Right atrium auricular region (tissue), 2 donors: ENCODE data around the gene KDM4B. TPM values are rescaled to one million over a fixed set of nuclear protein-coding genes. Genes with fewer than 3 reads are reported as not detected.

Experiments used
- DNase-seq: peaks from one replicate; pipeline ENCODE4 v3.0.0-alpha.2; 2019; ENCODE audit warnings: low spot score
- H3K27ac ChIP-seq, 2 donors: fragments of 200-600 bp; sonication (generic); 1 replicate in 1 of 2; 2 replicates in 1 of 2; pipeline ENCODE4 v1.5.1; 2016 to 2019
- H3K27me3 ChIP-seq, 2 donors: fragments of 200-600 bp; sonication (generic); one replicate each; pipeline versions ENCODE4 v1.5.1 to v1.6.0; 2017 to 2019
- H3K36me3 ChIP-seq: fragments of 200-600 bp; sonication (generic); one replicate; pipeline ENCODE4 v1.5.1; 2016
- H3K4me1 ChIP-seq, 2 donors: fragments of 200-600 bp; sonication (generic); one replicate each; pipeline versions ENCODE4 v1.5.1 to v1.6.0; 2017 to 2019
- H3K4me3 ChIP-seq, 2 donors: fragments of 200-600 bp; sonication (generic); 1 replicate in 1 of 2; 2 replicates in 1 of 2; pipeline ENCODE4 v1.5.1; 2017 to 2019; ENCODE audit warnings: mild to moderate bottlenecking in 1 of 2, moderate library complexity in 1 of 2
- H3K9me3 ChIP-seq, 2 donors: fragments of 200-600 bp; sonication (generic); one replicate each; pipeline ENCODE4 v1.5.1; 2019
- CTCF ChIP-seq, 2 donors: fragments of 200-600 bp; sonication (generic); IDR thresholded peaks; one replicate each; pipeline ENCODE4 v1.5.1; 2019; ENCODE audit warnings: antibody characterized with exemption in 2 of 2
- total RNA-seq, 2 donors: library from RNA; depleted of rRNA; stranded (reverse); fragments of >200 nt; gene quantifications; one replicate each; pipeline ENCODE4 v1.1.0, GENCODE V29; 2016

KDM4B gene
- total RNA-seq, 2 donors from 2014 or later: 17.6 to 26.0 TPM

DNA sequence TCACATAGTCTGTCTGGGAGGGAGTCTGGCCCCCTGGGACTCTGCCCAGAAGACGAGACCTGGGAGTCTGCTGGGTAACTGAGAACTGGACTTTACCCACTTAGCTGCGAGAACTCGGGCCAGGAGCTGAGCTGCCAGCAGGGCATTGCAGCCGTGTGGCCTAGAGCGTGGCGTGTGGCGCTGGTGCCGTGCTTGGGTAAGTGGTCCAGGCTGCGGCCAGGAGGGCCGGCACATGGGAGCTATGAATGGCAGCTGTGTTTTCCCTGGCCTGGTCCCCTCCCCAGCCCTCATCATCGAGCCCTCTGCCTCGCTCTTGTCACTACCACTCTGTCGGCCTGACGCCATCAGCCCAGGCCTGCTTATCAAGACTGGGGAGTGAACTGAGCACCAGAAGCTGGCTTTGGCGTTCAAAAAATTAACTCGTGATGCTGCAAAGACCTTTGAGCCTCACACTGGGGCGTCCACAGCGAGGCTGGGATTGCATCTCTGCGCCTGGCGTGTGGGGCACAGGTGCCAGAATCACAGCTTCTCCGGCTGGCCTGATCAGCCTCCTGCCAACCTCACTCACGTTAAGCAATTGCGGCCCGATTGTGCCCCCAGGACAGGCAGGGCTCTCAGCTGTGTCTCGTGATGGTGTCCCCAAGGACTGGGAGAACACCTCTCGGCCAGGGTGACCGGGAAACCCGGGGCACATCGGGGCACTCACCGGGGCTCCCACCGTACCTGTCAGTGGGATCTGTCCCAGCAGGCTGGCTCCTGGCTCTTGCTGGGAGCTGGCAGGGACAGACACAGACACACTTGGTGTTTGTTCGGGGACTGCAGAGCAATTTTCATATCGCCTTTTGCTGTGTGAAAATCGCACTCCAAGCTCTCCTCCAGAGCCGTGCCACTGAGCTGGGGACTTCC lies 85.9 kb downstream of the KDM4B start:
- Histone ChIP-seq H3K27ac (peak overlapping the region; percentile 74 to 77), H3K4me1 (peaks cover 0 to 62% of the 10 kb centered on the region in 2 donors), H3K4me3 (no peak overlapping the region), H3K9me3 (no peaks in the 10 kb centered on the region), H3K36me3 (no peaks in the 10 kb centered on the region), H3K27me3 (no peaks in the 10 kb centered on the region)
- no peak for TF ChIP-seq CTCF (IDR thresholded peaks at IDR 0.05)
- DNase-seq: no peak

- no peaks in the 10 kb centered on the region for H3K27me3 ChIP-seq
- no peak for DNase-seq
- peak overlapping the region; percentile 74 to 77 for H3K27ac ChIP-seq
- no peak overlapping the region for H3K4me3 ChIP-seq
- H3K9me3 ChIP-seq: no peaks in the 10 kb centered on the region
- no peaks in the 10 kb centered on the region for H3K36me3 ChIP-seq
- peaks cover 0 to 60% of the 10 kb centered on the region in 2 donors for H3K4me1 ChIP-seq
- no peak for TF ChIP-seq CTCF (IDR thresholded peaks at IDR 0.05)
These were observed 86.5 kb downstream of the KDM4B start for GRCh38 chr19:5055457-5055776.

GRCh38 chr19:5057860-5058259 lies 88.9 kb downstream of the KDM4B start:
- TF ChIP-seq CTCF (IDR thresholded peaks at IDR 0.05): no peak
- Histone ChIP-seq H3K4me1 (peaks cover 0 to 51% of the 10 kb centered on the region in 2 donors), H3K4me3 (no peak overlapping the region), H3K27me3 (no peaks in the 10 kb centered on the region), H3K9me3 (peaks cover 0 to 4% of the 10 kb centered on the region in 2 donors), H3K36me3 (peaks cover 1% of the 10 kb centered on the region), H3K27ac (no peak overlapping the region)
- no peak for DNase-seq

GRCh38 chr19:5058521-5059212 lies 89.8 kb downstream of the KDM4B start:
- Histone ChIP-seq H3K36me3 (peaks cover 5% of the 10 kb centered on the region), H3K9me3 (peaks cover 0 to 6% of the 10 kb centered on the region in 2 donors), H3K4me3 (no peak overlapping the region), H3K4me1 (peaks cover 0 to 43% of the 10 kb centered on the region in 2 donors), H3K27ac (peak overlapping the region; percentile 67 to 83), H3K27me3 (no peaks in the 10 kb centered on the region)
- no peak for TF ChIP-seq CTCF (IDR thresholded peaks at IDR 0.05)
- DNase-seq: no peak

- TF ChIP-seq CTCF (IDR thresholded peaks at IDR 0.05): no peak
These were observed 90.3 kb downstream of the KDM4B start for GRCh38 chr19:5059213-5059574.

More at GRCh38 chr19:5059213-5059574, 90.3 kb downstream of the KDM4B start:
- Histone ChIP-seq H3K27ac (peak overlapping the region; percentile 67 to 83), H3K36me3 (peaks cover 5% of the 10 kb centered on the region), H3K4me3 (no peak overlapping the region), H3K9me3 (peaks cover 0 to 6% of the 10 kb centered on the region in 2 donors), H3K4me1 (peaks cover 0 to 38% of the 10 kb centered on the region in 2 donors), H3K27me3 (no peaks in the 10 kb centered on the region)
- DNase-seq: no peak
